Stimulated activated naive B cell treated with anti-CD40 and anti-IgM and Interleukin-4, amounts not matched to agents 10 μg/mL and 1 μg/mL and 100 μg/mL, for 72 hours (primary cell): ENCODE data around the gene FBXL19.

Source experiments
- ATAC-seq, 2 donors: fragments of 150-1000 bp; cut with Tn5 transposase; replicated peaks; 2 replicates each; pipeline ENCODE4 v1.10.0; 2021; ENCODE audit warnings: moderate library complexity in 1 of 2
- DNase-seq: peaks from one replicate; pipeline ENCODE4 v3.0.0; 2021
- H3K27ac Mint-ChIP-seq: one replicate; pipeline ENCODE4 v1.8.0; 2022; ENCODE audit warnings: mild to moderate bottlenecking, mixed read lengths
- H3K27me3 Mint-ChIP-seq, 2 donors: one replicate each; pipeline ENCODE4 v1.8.0; 2022; ENCODE audit warnings: mixed read lengths in 2 of 2
- H3K36me3 Mint-ChIP-seq, 2 donors: one replicate each; pipeline ENCODE4 v1.8.0; 2022; ENCODE audit warnings: mixed read lengths in 2 of 2, mild to moderate bottlenecking in 1 of 2
- H3K4me1 Mint-ChIP-seq, 2 donors: one replicate each; pipeline ENCODE4 v1.8.0; 2022; ENCODE audit warnings: mixed read lengths in 2 of 2, mild to moderate bottlenecking in 1 of 2
- H3K4me3 Mint-ChIP-seq, 2 donors: one replicate each; pipeline ENCODE4 v1.8.0; 2022; ENCODE audit warnings: mild to moderate bottlenecking in 2 of 2, mixed read lengths in 2 of 2, moderate library complexity in 1 of 2
- H3K9me3 Mint-ChIP-seq, 2 donors: one replicate each; pipeline ENCODE4 v1.8.0; 2022; ENCODE audit warnings: mixed read lengths in 2 of 2, mild to moderate bottlenecking in 1 of 2

FBXL19 gene

DNA sequence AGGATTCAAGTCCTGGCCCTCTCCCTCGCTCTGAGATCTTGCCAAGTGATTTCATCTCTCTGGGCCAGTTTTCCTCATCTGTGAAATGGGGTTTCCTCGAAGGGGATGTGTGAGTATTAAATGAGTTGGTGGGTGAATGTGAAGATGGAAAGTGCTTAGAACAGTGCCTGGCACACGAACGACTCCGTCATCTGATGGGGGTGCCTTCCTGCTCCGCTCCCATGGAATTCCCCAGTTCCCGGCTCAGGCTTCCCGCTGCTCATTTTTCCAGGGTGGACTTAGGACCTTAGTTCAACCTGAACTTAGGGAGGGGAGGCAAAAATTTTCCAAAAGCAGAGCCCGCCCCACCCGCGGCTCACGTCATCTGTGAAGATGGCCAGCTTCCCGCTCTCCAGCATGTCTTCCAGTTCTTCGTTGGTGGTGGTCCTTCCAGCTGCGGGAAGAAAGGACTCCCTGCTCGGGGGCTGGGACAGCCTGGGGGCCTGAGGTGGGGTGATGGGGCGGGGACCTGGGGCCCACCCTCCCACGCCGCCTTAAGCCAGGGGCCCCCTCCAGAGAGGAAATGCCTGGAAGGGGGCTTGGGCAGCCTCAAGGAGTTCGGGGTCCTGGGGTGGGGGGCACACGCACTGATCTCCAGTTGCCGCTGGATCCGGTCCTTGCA, 73.1 kb downstream of the FBXL19 start:
- peak in 1 of 2 donors; percentile 1 for ATAC-seq
- no peaks in the 10 kb centered on the region for H3K36me3 Mint-ChIP-seq
- H3K4me1 Mint-ChIP-seq: peaks cover 13 to 15% of the 10 kb centered on the region in 2 donors
- peak overlapping the region; percentile 87 to 93 for H3K4me3 Mint-ChIP-seq
- H3K27ac Mint-ChIP-seq: peak overlapping the region; percentile 87
- peaks cover 0 to 3% of the 10 kb centered on the region in 2 donors for H3K27me3 Mint-ChIP-seq
- DNase-seq: no peak
- H3K9me3 Mint-ChIP-seq: no peaks in the 10 kb centered on the region

DNA sequence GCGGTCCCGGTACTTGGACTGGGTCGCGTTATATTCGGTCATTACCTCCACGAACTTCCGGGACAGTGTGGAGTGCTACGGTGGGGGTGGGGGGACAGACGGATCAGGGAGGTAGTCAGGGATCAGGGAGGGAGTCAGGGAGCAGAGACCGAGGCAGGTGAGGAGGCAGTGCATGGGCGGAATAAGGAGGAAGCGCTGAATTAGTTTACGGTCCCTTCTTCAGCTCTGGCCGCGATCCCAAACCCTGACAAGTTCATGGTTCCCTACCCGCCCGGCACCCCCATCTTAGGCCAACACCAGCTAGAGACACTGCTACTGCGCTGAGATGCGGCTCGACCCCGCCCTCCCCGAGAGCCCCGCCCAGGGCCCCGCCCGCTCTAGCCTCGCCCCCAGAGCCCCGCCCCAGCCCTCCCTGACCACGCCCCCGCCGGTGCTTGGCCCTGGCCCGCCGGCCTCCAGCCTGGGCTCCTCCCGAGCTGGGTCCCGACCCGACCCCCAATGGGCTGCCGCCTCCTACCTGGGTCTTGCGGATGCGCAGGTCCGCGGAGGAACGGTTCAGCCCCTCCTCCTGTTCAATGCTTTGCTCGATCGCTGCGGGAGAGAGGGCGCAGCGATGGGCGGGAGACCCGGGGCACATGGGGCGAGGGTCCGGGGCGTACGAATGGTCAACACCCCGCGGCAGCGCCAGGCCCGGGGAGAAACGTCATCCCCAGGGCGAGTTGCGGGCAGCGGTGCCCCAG, 73.8 kb downstream of the FBXL19 start:
- Mint-ChIP-seq H3K4me3 (peak overlapping the region; percentile 87 to 93), H3K27me3 (peaks cover 3 to 10% of the 10 kb centered on the region in 2 donors)

DNA sequence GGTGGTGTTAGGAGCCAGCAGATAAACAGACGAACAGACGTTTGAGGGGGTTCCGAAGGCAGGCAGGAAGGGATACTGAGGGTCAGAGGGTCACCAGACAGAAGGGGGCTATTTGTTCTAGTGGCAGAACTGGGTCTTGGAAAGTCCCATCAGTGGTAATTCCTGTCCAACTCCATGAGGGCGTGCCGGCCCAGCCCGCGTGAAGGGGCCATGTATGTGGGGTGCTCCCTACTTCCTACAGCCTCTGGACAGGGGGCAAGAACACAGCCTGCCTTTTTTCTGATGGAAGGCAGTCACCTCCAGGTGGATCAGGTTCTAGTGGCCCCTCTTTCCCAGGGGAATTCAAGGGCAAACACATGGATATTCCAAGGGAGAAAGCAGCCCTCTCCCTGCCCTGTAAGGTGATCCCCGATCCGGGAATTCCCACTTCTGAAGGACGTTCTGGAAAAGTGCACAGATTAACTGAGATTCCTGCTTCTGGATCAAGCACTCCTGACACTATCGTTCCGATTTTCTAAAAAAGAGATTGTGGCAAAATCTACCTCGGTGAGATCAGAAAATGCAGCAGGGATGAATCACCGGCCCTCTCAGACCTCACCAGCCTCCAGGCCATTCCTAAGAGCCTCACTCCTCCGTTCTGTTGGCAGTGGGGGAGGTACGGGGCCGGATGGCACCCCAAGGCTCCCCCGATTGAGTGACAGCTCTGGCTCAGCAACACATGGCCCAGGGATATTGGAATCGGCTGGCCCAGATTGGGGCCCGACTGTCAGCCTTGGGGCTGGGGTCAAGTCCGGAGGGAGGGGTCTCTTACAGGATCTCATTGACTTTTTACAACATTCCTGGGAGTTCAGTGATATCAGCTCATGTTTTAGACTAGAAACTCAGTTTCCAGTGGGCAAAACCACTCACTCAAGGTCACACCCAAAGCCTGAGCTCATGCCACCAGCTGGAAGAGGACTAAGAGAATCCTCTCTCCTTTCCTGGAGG, 74.6 kb downstream of the FBXL19 start:
- Mint-ChIP-seq H3K27me3 (peaks cover 5 to 12% of the 10 kb centered on the region in 2 donors), H3K27ac (no peak overlapping the region), H3K4me3 (peak overlapping the region; percentile 87 to 93), H3K36me3 (no peaks in the 10 kb centered on the region), H3K9me3 (no peaks in the 10 kb centered on the region), H3K4me1 (peaks cover 11 to 15% of the 10 kb centered on the region in 2 donors)
- DNase-seq (no peak), ATAC-seq (no peak)

More for the DNA sequence above, 73.8 kb downstream of the FBXL19 start:
- peak overlapping the region; percentile 42 for H3K27ac Mint-ChIP-seq
- DNase-seq: peak; percentile 56
- no peaks in the 10 kb centered on the region for H3K36me3 Mint-ChIP-seq
- H3K9me3 Mint-ChIP-seq: no peaks in the 10 kb centered on the region
- peak; percentile 94 to 97 for ATAC-seq
- peaks cover 13 to 15% of the 10 kb centered on the region in 2 donors for H3K4me1 Mint-ChIP-seq
